DLD1 (cell line): ENCODE measurements around the gene TLR8.

Source experiments
- in situ Hi-C: cut with HindIII; loops from 2 replicates; pipeline ENCODE4 v1.10.0; 2017; ENCODE audit warnings: low sequenced_read_pairs

Gene TLR8

DNA sequence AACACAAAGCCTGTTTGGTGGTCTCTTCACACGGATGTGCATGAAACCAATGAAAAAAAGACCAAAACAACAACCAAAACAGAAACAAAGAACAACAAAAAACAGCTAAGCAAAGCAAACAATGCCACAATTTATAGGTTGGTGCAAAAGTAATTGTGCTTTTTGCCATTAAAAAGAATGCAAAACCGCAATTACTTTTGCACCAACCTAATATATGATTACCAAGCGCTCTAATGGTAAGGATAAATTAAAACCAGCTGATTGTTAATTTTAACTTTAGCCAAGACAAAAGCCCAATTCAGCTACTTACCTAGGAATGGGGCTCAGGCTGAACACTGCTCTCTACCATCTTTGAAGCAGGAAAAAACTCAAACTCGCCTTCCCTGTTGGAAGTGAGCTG, 39.1 kb downstream of the TLR8 start:
- in situ Hi-C loops, result no loop called here

DNA sequence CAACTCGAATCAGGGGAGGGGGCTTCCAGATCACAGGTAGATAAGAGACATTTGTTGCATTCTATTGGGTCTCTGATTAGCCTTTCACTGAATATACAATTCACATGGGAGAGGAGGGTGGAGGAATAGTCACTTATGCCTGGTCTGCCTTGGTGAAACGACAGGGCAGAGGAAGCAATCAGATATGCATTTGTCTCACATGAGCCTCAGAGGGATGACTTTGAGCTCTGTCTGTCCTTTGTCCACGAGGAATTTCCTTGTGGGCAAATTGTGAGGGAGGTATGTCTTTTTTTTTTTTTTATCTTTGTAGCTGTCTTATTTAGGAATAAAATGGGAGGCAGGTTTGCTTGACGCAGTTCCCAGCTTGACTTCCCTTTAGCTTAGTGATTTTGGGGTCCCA, 40.0 kb downstream of the TLR8 start:
- in situ Hi-C loops, result no loop called here

DNA sequence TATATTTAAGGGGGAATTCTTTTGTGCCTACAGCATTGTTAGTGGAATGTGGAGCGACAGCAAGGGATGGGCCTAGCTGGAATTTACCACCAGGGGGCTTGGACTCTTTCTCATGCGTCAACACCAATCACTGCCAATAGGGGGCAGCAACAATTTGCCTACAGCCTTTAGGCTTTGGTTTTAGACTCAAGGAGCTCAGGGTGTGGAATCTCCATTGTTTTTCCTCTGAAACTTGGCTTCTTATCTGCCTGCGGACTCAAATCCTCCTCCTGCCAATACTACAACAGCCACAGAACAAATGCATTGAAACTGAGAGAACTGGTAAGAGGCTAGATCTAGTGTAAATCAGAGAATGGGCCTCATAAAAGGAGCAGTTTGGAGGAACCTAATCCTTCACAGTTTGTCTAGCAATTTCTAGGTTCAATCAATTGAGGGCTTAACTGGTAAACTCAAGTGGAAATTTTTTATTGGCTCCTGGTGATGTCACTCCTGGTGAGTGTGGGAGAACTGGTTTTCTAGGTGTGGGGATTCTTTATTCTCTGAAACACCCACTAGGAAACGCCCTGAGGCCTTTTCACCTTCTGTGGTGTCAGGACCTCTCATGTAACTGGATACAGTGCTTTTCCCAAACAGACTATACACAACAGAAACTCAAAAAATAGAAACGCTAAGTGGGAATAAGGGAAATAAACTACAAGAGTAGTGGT, 40.6 kb downstream of the TLR8 start:
- in situ Hi-C loops, result no loop called here

DNA sequence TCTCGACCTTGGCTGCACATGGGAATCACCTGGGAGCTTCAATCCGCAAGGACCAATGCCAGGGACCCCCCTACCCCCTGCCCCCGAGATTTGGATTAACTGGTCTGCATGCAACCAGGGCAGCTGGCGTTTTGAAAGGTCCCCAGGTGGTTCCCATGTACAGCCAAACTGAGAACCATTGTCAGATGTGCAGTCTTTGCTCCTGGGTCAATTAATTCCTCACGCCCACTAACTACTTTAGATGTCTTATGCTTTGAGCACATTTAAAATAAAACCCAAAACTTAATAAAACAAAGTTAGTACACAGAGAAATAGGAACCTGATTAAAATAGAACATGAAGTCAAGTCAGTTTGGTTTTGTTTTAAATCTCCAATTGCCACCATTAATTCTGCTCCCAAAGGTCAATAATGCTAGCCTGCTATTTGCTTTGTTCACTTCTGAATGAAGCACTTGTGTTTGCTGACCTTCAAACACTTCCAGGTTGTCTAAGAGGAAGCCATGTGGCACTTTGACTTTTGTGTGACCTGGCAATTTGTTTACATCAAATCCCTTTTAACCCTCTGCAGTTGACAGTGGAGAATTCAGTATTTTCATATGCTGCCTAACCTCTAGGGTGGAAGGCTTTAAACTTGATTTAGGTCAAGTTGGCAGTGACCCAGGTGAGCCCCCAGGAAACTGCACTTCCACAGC, 41.3 kb downstream of the TLR8 start:
- in situ Hi-C loops, result no loop called here

DNA sequence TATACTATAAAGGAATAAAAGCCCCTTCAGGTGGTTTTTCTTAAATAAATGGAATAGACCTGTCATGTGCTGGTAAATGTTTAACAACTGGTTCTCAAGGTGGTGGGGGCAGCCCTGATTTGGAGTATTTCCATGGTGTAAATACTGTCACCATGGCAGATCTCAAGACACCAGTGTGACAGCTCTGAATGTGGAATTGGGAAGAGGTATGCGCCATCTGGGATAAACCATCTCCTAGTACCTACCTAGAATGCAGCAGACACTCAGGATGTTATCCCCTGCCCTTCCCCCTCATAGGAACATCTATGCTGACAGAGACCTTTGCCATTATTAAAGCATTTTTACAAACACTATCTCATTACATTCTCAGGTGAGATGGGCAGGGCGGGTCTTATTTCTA, 42.1 kb downstream of the TLR8 start:
- in situ Hi-C loops, result no loop called here

GRCh38 chrX:12949205-12949926, 42.9 kb downstream of the TLR8 start:
- in situ Hi-C loops, result no loop called here

- in situ Hi-C loops, result no loop called here
Measured at GRCh38 chrX:12949927-12950656, 43.7 kb downstream of the TLR8 start.

- in situ Hi-C loops, result no loop called here
Measured at GRCh38 chrX:12950851-12951594, 44.6 kb downstream of the TLR8 start.

- in situ Hi-C loops, result no loop called here
Measured at GRCh38 chrX:12951595-12951975, 45.2 kb downstream of the TLR8 start.

GRCh38 chrX:12953420-12953819, 47.0 kb downstream of the TLR8 start:
- in situ Hi-C loops, result no loop called here

GRCh38 chrX:12954376-12954775, 48.0 kb downstream of the TLR8 start:
- in situ Hi-C loops, result no loop called here

- in situ Hi-C loops, result no loop called here
Measured at GRCh38 chrX:12954981-12955380, 48.6 kb downstream of the TLR8 start.

- in situ Hi-C loops, result no loop called here
Measured at GRCh38 chrX:12955882-12956703, 49.7 kb downstream of the TLR8 start.

DNA sequence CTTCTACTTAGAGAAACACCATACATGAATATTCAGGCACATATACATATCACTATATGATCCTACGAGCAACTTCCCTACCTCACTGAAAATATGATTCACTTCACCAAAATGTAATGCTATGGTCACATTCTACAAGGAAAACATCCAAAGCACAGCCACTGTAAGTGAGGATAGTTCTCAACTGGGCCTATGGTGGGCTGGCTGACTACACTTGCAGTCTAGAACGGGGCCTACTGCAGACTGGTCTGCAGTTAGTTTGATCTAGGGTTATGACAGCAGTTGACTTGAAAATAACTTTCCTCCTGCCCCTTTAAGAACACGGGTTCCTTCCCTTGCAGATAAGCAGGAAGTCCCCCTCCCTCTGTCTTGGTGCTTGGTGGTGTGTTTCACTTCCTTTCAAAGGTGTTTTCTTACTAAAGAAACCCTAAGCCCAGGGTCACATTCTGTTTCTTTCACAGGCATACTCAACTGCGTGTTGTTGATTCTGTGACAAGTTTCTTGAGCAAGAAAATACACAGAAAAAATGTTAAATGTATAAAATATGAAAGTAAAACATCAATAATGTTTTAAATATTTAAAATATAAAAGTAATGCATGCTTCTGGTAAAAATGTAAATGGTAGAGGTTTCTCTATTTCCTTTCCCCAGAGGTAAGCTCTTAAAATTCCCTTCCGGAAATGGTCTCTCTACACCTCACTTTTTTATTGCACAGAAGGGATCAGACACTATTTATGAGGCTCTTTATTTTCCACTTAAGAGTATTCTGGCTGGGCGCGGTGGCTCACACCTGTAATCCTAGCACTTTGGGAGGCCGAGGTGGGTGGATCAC, 50.5 kb downstream of the TLR8 start:
- in situ Hi-C loops, result no loop called here

- in situ Hi-C loops, result no loop called here
Measured at GRCh38 chrX:12958059-12958458, 51.6 kb downstream of the TLR8 start.

DNA sequence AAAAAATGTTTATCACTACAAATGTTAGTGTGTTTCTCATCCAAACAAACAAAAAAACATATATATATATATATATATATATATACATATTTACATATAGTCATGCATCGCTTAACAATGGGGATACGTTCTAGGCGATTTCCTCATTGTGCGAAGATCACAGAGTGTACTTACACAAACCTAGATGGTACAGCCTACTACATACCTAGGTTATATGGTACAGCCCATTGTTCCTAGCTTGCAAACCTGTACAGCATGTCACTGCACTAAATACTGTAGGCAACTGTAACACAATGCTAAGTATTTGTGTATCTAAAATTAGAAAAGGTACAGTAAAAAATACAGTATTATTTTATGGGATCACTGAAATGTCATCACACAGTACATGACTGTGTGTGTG, 52.0 kb downstream of the TLR8 start:
- in situ Hi-C loops, result no loop called here

DNA sequence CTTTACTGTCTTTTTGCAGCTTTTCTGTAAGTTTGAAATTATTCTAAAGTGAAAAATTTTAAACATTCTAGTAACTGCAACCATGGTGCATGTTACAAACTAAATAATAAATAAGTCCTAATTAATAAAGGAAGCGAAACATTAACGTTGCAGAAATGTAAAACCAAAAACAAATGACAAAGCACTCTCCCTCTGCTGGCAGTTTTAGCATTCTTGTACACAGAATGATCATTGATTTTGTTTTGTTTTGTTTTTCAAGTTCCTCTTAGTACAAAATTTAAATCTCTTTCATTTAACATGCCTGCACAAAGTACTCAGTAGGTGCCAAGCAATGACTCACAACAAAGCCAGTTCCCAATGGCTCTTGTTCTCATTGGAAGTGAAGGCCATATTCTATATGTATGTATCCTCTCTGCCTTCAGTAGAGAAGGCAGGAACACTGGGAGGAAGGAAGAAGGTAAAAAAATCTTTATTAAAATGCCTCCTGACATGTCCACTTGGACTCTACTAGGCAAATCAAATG, 54.8 kb downstream of the TLR8 start:
- in situ Hi-C loops, result no loop called here

GRCh38 chrX:12962041-12962504, 55.7 kb downstream of the TLR8 start:
- in situ Hi-C loops, result no loop called here
